Measurements from ENCODE around the gene PDE8A.
A peak's percentile ranks its signal among the peaks of the same experiment; 100 is the strongest.

PDE8A gene, protein sequence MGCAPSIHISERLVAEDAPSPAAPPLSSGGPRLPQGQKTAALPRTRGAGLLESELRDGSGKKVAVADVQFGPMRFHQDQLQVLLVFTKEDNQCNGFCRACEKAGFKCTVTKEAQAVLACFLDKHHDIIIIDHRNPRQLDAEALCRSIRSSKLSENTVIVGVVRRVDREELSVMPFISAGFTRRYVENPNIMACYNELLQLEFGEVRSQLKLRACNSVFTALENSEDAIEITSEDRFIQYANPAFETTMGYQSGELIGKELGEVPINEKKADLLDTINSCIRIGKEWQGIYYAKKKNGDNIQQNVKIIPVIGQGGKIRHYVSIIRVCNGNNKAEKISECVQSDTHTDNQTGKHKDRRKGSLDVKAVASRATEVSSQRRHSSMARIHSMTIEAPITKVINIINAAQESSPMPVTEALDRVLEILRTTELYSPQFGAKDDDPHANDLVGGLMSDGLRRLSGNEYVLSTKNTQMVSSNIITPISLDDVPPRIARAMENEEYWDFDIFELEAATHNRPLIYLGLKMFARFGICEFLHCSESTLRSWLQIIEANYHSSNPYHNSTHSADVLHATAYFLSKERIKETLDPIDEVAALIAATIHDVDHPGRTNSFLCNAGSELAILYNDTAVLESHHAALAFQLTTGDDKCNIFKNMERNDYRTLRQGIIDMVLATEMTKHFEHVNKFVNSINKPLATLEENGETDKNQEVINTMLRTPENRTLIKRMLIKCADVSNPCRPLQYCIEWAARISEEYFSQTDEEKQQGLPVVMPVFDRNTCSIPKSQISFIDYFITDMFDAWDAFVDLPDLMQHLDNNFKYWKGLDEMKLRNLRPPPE

DNA sequence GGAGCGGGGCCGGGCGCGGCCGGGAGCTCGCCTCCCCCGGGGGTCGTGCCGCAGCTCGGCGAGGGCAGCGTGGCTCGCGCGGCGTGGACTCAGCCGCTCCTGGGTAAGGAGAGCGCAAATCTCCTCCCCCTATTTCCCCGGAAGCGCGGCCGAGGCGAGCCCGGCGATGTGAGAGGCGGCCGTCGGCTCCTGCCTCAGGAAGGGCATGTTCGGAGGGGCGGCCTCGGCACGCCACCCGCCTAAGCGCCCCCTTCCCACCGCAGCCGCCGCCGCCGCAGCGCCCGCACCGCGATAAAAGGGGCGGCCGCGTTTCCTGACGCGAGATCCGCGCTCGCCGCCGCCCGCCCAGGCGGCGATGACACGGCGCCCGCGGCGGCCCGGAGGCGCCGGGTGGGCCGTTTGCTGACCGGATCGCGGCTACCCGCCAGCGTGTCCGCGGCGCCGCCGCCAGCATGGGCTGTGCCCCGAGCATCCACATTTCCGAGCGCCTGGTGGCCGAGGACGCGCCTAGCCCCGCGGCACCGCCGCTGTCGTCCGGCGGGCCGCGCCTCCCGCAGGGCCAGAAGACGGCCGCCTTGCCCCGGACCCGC is at the start of gene PDE8A:
Gene PDE8A, plus strand, starts transcription at position 146 of the 590 bp plus-strand sequence. Its CDS starts 307 bp downstream, at position 453.
- Mint-ChIP-seq H3K36me3 (no peaks in the 10 kb centered on the region), H3K27ac (peak within 1 kb of the TSS; percentile 99), H3K27me3 (peaks cover 0 to 6% of the 10 kb centered on the region in 2 donors), H3K4me3 (peak within 1 kb of the TSS; percentile 94 to 99), H3K4me1 (peaks cover 17 to 53% of the 10 kb centered on the region in 2 donors), H3K9me3 (no peaks in the 10 kb centered on the region)
- peak; percentile 14 to 18 for ATAC-seq (replicated peaks)
- peak; percentile 24 for DNase-seq

GRCh38 chr15:84934942-84935729 is 46.5 kb upstream of the PDE8A start:
- Mint-ChIP-seq H3K27me3 (peaks cover 6 to 12% of the 10 kb centered on the region in 2 donors), H3K27ac (no peak overlapping the region), H3K4me1 (peaks cover 0 to under 1% of the 10 kb centered on the region in 2 donors), H3K4me3 (no peak overlapping the region), H3K36me3 (no peaks in the 10 kb centered on the region), H3K9me3 (no peaks in the 10 kb centered on the region)
- DNase-seq (no peak), ATAC-seq (replicated peaks) (no peak)

GRCh38 chr15:84937144-84937543 is 44.5 kb upstream of the PDE8A start:
- ATAC-seq (replicated peaks), result no peak
- no peak overlapping the region for H3K4me3 Mint-ChIP-seq
- peaks cover 0 to 2% of the 10 kb centered on the region in 2 donors for H3K9me3 Mint-ChIP-seq
- H3K4me1 Mint-ChIP-seq, result no peaks in the 10 kb centered on the region
- no peak for DNase-seq
- no peak overlapping the region for H3K27ac Mint-ChIP-seq
- H3K36me3 Mint-ChIP-seq, result no peaks in the 10 kb centered on the region
- peaks cover 6 to 12% of the 10 kb centered on the region in 2 donors for H3K27me3 Mint-ChIP-seq

- no peak for DNase-seq
- Mint-ChIP-seq H3K4me3 (no peak overlapping the region), H3K9me3 (peaks cover 0 to 2% of the 10 kb centered on the region in 2 donors), H3K4me1 (no peaks in the 10 kb centered on the region), H3K27ac (no peak overlapping the region), H3K36me3 (no peaks in the 10 kb centered on the region), H3K27me3 (peaks cover 6 to 12% of the 10 kb centered on the region in 2 donors)
- no peak for ATAC-seq (replicated peaks)
Measured at GRCh38 chr15:84938726-84939125, 42.9 kb upstream of the PDE8A start.

GRCh38 chr15:84940399-84940798 is 41.3 kb upstream of the PDE8A start:
- no peaks in the 10 kb centered on the region for H3K4me1 Mint-ChIP-seq
- peaks cover 0 to 2% of the 10 kb centered on the region in 2 donors for H3K9me3 Mint-ChIP-seq
- no peak overlapping the region for H3K27ac Mint-ChIP-seq
- ATAC-seq (replicated peaks) (no peak), DNase-seq (no peak)
- H3K36me3 Mint-ChIP-seq, result no peaks in the 10 kb centered on the region
- no peak overlapping the region for H3K4me3 Mint-ChIP-seq
- H3K27me3 Mint-ChIP-seq, result peaks cover 6 to 12% of the 10 kb centered on the region in 2 donors

DNA sequence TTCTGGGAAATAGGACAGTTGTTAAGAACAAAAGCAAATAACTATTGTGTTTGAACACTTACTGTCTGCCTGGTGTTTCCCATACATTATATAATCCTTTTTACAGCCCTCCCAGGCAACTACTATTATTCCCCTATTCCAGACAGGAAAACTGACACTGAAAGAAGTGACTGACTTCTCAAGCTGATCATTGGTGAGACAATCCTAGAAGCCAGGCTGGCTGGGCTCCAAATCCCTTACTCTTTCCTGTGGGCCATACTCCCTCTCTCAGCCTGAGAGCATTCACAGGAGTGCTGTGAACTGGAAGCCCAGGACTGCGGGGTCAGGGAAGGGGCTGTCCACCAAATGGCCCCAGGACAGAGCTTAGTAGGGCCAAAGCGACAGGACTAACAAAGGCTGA is 39.2 kb upstream of the PDE8A start:
- DNase-seq (no peak), ATAC-seq (replicated peaks) (no peak)
- Mint-ChIP-seq H3K27ac (no peak overlapping the region), H3K27me3 (peaks cover 10 to 12% of the 10 kb centered on the region in 2 donors), H3K4me1 (no peaks in the 10 kb centered on the region), H3K36me3 (no peaks in the 10 kb centered on the region), H3K9me3 (peaks cover 0 to 2% of the 10 kb centered on the region in 2 donors), H3K4me3 (no peak overlapping the region)

- Mint-ChIP-seq H3K9me3 (peaks cover 0 to 2% of the 10 kb centered on the region in 2 donors), H3K27ac (no peak overlapping the region), H3K36me3 (no peaks in the 10 kb centered on the region), H3K4me1 (no peaks in the 10 kb centered on the region), H3K27me3 (peaks cover 0 to 11% of the 10 kb centered on the region in 2 donors), H3K4me3 (no peak overlapping the region)
- DNase-seq (no peak), ATAC-seq (replicated peaks) (no peak)
Measured at GRCh38 chr15:84944311-84944710, 37.3 kb upstream of the PDE8A start.

- Mint-ChIP-seq H3K4me3 (no peak overlapping the region), H3K4me1 (no peaks in the 10 kb centered on the region), H3K27ac (no peak overlapping the region), H3K36me3 (no peaks in the 10 kb centered on the region), H3K27me3 (peaks cover 0 to 11% of the 10 kb centered on the region in 2 donors), H3K9me3 (peaks cover 0 to 2% of the 10 kb centered on the region in 2 donors)
- ATAC-seq (replicated peaks), result no peak
- DNase-seq, result no peak
Measured at GRCh38 chr15:84944861-84945260, 36.8 kb upstream of the PDE8A start.

DNA sequence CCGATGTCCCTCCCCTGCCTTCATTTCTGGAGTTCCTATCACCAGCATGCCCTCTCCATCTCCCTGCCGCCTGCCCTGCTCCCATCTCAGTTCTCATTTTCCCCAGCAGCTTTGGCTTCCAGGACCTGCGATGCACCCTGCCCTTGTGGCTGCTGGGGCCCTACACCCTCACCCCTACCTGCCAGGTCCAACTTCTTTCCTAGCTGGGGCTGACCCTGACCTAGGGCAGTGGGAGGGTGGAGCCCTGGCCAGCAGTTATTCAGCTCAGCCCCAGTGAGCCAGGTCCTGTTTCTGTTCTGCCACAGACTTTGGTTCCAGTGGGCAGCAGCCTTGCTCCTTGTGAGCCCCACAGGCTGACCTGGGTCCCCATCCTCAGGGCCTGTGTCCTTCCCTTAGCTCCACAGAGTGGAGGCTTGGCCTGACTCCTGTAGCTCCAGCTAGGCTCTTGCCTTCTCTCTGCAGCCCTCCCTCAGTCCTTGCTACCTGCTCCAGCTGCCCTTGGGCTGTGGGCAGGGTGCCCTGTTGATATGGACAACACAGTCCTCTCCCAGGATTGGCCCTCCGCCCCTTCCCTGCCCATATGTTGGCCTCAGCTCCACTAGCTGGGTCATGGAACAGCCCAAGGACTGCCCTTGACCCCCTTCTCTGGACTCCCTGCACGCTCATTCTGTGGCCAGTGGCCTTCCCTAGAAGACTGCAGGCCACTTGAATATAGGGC is 34.7 kb upstream of the PDE8A start:
- Mint-ChIP-seq H3K4me3 (no peak overlapping the region), H3K4me1 (no peaks in the 10 kb centered on the region), H3K36me3 (no peaks in the 10 kb centered on the region), H3K27ac (no peak overlapping the region), H3K9me3 (no peaks in the 10 kb centered on the region), H3K27me3 (peaks cover 8 to 16% of the 10 kb centered on the region in 2 donors)
- DNase-seq (no peak), ATAC-seq (replicated peaks) (no peak)

DNA sequence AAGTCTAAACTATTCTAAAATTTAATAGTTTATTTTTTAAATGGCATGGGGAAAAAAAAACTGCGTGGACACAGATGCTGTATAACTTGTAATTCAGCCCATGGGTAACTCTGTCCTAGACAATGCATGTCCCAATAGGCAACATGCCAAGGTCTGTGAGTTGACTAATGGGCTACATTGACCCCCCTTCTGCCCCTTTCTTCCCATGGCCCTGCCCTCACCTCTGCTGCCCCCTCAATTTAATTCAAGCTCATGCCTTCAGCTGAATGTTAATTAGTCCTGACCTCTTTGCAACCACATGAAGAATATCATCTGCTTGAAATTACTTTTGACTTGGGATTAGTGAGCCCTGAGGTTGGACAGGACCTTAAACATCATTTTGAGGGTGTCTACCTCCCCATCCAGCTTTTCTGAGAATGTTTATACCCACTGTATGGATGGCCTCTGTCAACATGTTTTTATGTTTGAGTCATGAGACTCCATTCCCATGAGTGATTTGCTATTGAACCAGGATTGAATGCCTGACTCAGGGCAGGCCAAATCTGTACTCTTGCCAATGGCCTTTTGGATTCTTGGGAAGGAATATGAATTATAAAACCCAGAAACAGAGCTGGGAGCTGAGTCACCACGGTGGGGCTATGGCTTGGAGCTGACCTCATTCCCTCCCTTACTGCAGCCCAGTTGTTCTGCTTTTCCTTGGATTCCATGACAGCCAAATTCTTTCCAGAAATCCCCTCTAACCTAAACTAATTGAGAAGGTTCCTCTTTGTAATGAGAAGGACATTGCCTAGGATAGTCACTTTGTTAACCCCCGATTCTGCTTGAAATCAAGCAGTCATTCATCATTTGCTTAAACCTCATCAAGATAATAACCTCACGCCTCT is 33.5 kb upstream of the PDE8A start:
- no peaks in the 10 kb centered on the region for H3K36me3 Mint-ChIP-seq
- H3K9me3 Mint-ChIP-seq, result no peaks in the 10 kb centered on the region
- no peak for ATAC-seq (replicated peaks)

GRCh38 chr15:84949043-84949442 is 32.6 kb upstream of the PDE8A start:
- Mint-ChIP-seq H3K9me3 (no peaks in the 10 kb centered on the region), H3K27ac (no peak overlapping the region), H3K4me1 (no peaks in the 10 kb centered on the region), H3K4me3 (no peak overlapping the region), H3K27me3 (peaks cover 8 to 16% of the 10 kb centered on the region in 2 donors), H3K36me3 (no peaks in the 10 kb centered on the region)
- DNase-seq (no peak), ATAC-seq (replicated peaks) (no peak)

More for the DNA sequence above, 33.5 kb upstream of the PDE8A start:
- H3K27me3 Mint-ChIP-seq, result peaks cover 8 to 16% of the 10 kb centered on the region in 2 donors
- DNase-seq, result no peak
- no peak overlapping the region for H3K4me3 Mint-ChIP-seq
- no peak overlapping the region for H3K27ac Mint-ChIP-seq
- H3K4me1 Mint-ChIP-seq, result no peaks in the 10 kb centered on the region

- no peaks in the 10 kb centered on the region for H3K9me3 Mint-ChIP-seq
- DNase-seq (no peak), ATAC-seq (replicated peaks) (no peak)
Measured at GRCh38 chr15:84949845-84950569, 31.6 kb upstream of the PDE8A start.

More at GRCh38 chr15:84949845-84950569, 31.6 kb upstream of the PDE8A start:
- Mint-ChIP-seq H3K4me3 (no peak overlapping the region), H3K36me3 (no peaks in the 10 kb centered on the region), H3K27me3 (peaks cover 8 to 16% of the 10 kb centered on the region in 2 donors), H3K27ac (no peak overlapping the region), H3K4me1 (no peaks in the 10 kb centered on the region)

Measured in stimulated activated naive B cell treated with anti-CD40 and anti-IgM and Interleukin-4, amounts not matched to agents 10 μg/mL and 1 μg/mL and 100 μg/mL, for 72 hours (primary cell).